GM18907 (cell line): ENCODE measurements around the gene COL4A6.

ENCODE experiments used
- ATAC-seq: cut with Tn5 transposase; IDR thresholded peaks from one replicate; pipeline ENCODE4 v1.9.1; 2021; ENCODE audit warnings: mild to moderate bottlenecking, moderate library complexity; ENCODE audit not compliant: unreplicated experiment

COL4A6 gene

DNA sequence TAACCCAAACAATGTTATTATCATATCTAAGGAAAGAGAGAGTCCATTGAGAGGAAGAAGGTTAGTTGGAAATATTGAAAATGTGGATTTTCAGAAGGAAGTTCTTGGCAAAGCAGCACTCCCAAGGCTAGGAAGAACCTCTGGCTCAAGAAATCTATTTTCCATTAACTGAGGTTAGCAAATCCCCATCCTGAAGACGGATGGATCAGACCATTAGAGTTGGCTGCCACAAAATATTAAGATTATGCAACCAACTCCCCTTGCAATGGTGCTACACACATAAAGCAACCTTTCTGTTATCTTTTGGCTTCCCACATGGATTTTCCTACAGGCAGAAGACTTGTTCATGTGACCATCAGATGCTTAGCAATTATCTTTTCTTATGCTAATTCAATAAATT is 96.3 kb downstream of the COL4A6 start:
- ATAC-seq, result no peak

DNA sequence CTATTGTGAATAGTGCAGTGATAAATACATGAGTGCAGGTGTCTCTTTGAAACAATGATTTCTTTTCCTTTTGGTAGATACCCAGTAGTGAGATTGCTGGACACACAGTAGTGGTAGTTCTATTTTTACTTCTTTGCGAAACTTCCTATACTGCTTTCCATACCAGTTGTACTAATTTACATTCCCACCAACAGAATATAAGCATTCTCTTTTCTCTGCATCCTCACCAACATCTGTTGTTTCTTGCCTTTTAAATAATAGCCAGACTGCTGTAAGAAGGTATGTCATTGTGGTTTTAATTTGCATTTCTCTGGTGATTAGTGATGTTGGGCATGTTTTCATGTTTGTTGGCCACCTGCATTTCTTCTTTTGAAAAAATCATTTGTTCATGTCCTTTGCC is 105.9 kb downstream of the COL4A6 start:
- peak; percentile 71 for ATAC-seq

DNA sequence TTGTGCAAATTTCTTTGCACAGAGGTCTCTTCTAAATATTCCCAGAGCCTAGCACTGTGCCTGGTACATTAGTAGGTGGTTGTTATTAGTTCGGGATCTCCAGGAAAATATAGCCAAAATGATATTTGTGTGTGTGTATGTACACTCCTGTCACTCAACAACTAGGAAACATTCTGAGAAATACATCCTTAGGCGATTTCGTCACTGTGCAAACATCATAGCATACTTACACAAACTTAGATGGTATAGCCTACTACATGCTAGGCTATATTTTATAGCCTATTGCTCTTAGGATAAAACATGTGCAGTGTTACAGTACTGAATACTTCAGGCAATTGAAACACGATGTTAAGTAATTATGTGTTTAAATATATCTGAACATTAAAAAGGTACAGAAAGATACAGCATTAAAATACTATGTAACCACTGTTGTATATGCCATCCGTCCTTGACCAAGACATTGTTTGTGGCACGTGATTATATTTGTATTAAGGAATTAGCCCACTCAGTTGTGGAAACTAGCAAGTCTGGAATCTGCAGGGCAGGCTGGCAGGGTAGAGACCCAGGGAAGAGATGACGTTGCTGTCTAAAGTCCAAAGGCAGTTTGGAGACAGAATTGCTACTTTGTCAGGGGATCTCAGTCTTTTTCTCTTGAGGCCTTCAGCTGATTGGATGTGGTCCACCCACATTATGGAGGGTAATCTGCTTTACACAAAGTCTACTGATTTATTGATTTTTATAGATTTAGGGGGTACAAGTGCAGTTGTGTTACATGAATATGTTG is 106.9 kb downstream of the COL4A6 start:
- no peak for ATAC-seq

DNA sequence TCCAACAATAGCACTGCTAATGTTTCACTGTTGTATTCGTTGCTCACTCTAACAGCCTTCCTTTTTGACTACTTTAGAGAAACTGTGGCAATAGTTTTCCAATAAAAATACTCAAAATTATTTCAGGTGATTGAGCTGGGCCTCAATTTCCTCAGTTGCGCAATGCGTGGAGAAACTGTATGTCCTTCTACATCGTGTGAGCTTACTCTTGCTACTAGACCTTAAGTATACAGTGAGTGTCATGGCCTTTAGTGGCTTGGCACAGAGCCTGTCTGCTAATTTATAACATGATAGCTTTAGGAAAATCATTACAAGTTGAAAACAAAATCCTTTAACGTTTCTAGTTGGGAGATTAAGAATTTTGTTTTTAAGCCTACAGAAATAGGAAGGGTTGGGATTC is 114.5 kb downstream of the COL4A6 start:
- no peak for ATAC-seq

DNA sequence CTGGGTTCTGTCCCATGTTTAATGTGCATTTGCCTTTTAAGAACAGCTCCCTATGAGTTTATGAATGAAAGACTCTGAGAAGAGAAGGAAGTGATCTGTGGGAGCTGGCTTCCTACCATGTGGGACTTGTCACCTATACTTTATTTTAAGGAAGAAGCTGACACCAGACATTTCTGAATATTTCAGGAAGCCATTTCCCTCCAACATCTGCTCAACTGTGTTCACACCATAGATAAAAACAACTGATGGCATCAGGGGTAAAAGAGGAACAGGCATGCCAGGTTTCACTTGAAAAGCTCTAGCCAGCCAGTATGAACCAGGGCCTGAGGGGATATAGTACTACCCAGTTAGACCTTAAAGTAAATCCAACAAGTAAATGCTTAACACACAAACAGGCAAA is 116.0 kb downstream of the COL4A6 start:
- ATAC-seq, result no peak

DNA sequence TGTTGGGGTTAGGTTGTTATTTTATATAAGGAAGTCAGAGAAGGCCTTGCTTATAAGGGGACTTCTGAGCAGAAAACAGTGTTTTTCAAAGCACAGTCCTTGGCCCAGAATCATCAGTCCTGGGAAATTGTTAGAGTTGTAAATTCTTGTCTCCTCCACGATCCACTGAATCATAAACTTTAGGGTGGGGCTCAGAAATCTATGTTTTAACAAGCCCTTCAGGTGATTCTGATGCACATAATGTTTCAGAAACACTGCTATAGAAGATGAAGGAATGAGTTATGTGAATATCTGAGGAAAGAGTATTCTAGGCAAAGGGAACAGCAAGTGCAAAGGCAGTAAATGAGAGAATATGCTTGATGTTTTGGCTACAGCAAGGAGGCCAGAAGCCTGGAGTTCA is 121.8 kb downstream of the COL4A6 start:
- ATAC-seq, result no peak

DNA sequence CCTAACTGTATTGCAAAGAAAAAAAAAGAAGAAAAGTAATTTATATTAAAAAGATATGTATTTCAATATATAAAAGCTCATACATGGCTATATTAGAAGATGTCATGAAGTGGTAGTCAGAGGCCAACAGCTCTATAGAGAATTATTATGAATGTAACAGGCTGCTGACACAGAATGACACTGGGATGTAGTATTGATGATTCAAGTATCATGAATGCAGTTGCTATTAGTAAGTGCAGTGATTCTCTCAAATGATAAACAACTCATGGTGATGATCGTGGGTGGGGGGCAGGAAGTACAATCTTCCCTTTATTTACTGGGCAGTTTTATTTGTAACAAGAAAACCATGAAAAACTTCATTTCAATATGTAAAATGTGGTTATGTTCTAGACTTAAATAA is 124.6 kb downstream of the COL4A6 start:
- ATAC-seq, result no peak

DNA sequence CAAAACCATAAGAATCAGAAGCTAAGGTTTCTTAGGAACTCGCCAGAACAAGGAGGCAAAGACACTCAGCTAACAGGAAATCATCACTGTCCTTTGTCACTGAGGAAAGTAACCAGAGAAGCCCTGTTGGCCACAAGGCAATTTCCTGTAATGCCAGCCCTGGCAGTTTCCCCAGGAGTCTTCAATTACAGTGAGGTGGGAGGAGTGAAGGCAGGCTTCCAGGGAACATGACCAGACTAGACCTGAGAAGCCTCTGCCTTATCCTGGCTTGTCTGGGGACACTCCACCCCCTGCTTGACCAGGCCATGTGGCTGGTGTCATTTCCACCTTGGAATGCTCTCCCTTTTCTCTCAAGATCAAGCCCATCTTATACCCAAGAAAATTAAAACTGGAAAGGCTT is 125.3 kb downstream of the COL4A6 start:
- ATAC-seq, result no peak

DNA sequence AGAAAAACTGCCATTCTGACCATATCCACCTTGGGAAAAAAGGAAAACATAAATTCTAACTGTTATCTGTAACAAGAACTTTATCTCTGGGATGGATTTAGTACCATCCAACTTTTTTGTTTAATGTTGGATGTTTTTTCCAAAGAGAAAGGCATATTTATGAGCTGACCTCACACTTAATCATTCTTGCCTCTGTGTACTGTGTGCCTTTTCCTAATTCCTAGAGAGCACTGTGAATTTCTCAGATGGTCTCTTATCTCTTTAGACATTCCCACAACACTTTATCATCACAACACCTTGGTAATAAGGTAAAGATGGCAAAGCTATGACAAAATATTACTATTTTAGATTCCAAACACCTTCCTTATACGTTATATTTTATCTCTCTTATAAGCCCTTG is 126.2 kb downstream of the COL4A6 start:
- no peak for ATAC-seq

DNA sequence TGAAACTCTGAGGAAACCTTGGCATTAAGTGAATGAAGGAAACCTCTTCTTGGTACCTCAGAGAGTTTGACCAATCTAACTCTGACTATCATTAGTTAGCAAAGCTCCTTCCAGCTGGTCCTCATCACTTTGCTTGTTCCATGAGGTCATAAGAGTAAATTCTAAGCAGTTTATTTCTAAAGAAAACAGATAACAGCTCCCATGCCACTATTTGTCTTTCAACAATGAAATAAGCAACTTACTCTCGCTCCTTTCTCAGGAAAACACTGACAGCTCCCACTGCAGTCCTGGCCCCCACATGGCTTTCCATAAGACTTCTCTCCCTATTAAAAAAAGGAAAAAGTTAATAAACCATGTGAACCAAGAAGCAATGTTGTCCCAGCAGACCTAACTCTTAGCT is 127.7 kb downstream of the COL4A6 start:
- no peak for ATAC-seq

DNA sequence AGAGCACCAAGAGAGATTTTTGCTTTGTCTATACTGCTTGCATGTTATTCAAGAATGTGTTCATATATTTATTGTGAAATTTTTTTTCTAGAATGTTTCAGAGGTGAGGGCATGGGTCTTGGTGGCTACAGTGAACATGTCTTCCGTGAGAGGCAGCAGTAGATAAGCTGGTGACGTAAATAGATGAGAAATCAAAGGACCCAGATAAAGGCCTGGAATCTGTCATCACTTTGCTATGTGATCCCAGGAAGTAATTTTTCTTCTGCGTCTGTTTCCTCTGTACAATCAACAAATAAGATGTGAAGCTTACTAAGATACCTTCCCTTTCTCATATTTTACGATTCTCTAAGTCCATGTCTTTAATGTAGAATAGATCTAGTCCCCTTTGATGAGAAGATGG is 129.1 kb downstream of the COL4A6 start:
- ATAC-seq, result no peak

DNA sequence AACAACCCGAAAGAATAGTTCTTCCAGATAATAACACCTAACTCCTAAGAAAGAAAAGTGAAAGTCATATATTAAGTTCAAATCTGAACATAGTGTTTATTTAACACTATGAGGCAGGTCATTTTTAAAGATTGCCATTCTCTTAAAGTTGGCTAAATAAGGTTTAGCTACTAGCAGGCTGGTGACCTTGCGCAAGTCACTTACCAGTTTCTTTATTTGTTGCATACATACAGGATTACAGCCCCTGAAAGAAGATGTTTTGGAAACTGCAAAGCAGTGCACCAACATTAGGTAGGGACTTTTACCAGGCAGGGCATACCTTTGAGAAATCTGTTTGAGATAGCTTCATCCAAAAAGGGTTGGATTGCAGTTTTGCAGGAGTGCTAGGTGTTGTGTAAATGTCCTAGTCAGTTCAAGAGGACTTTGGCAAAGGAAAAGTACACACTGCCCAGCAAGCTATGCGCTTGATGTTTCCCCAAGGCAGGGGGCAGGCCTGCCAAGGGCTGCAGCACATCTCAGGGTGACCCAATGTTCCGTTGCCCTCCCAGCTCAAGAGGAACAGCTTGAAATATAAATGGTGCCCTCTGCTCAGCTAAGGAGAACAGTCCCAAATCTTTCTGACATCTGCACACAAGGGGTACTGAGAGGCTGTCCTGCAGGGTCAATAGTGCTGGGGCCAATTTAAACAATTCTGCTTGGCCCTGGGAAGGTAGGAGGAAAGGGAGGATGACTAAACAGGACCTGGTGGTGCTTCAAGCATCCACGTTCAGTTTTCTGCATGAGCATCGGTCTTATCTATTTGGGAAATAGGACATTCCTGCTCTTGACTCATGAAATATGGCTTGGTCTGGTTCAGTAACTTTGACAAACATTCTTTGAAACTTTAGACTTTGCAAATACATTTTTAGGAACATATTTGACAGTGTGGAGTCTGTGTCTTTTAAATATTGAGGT is 130.8 kb downstream of the COL4A6 start:
- ATAC-seq, result no peak

DNA sequence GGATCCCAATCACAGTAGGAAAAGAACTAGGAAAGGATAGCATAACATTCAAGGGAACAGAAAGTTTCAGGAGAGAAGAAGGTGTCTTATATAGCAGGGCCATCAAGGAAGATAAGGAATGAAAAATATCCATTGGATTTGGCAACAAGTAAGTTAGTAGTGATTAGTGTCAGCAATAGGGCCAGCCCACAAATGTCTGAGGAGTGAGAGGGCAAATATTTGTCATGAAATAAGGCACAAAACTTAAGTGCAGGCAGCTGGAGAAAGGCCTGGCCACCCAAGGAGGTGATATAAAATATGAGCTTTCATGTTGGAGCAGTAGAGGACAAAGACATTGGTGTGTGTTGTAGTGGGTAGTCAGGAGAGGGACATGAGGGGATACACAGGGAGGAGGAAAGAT is 132.1 kb downstream of the COL4A6 start:
- no peak for ATAC-seq

DNA sequence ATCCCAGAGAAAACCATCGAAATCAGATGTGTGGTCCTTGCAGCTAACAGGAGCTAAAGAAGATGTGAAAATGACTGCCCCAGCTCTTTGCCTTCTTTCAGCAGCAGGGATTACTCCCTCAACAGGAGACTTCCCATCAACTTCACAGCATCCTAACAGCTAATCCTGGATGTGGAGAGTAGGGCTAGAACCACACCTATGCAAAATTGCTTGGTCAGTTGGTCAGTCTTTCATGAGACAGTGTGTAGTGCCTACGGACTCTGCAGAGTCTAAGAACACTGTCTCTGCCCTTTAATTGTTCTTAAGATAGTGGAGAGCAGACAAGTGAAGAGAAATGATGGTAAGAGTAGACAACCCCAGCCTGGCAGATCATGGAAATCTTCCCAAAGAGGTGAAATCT is 133.5 kb downstream of the COL4A6 start:
- ATAC-seq, result no peak

DNA sequence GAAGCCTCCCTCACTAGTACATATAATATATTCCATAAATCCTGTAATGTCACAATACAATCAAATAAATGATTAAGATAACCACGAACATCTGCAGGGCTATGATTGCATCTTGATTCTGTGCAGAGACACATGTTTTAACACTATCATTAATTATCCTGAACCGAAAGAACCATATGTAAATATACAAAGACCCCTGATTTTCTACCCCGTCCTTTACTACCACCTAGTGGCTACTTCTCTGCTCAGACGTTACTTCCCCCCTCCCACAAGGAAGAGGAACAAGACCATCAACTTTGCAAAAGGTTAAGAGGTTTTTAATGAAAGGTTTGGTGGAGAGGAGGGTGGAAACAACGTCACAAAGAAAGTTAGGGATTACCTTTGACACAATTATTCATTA is 134.0 kb downstream of the COL4A6 start:
- ATAC-seq, result peak; percentile 64

DNA sequence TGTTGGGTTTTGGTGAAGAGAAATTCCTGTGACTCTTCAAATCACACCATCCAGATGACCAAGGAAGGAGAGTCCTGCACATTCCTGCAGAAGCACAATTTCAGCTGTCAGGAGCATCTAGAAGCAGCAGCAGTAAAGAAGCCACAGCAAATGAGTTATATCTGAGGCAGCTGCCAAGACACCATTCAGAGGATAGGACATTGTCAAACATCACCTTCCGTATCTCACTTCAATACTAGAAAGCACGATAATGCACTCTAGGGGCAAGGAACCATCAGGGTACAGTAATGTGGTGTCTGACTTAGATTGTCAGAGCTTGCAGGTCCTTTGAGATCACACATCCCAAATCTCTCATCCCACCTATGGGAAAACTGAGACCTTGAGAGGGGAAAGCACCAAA is 134.5 kb downstream of the COL4A6 start:
- no peak for ATAC-seq

DNA sequence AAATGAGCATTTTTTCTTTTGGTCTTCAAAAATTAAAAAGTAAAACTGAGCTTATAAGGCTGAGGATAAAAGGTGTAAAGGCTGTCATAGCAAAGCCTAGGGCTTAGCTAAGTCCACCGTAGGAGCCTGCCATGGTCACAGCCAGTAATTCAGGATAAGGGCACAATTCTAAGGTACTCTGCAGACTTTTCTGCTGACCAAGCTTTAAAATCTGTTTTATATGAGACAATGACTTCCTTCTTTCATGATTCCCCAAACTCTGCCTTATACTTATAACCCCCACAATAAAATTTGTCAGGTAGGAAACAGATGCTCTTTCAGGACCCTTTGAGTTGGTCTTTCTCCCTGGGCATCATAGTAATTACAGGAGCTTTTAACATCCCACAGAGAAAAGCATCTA is 138.5 kb downstream of the COL4A6 start:
- peak; percentile 12 for ATAC-seq

DNA sequence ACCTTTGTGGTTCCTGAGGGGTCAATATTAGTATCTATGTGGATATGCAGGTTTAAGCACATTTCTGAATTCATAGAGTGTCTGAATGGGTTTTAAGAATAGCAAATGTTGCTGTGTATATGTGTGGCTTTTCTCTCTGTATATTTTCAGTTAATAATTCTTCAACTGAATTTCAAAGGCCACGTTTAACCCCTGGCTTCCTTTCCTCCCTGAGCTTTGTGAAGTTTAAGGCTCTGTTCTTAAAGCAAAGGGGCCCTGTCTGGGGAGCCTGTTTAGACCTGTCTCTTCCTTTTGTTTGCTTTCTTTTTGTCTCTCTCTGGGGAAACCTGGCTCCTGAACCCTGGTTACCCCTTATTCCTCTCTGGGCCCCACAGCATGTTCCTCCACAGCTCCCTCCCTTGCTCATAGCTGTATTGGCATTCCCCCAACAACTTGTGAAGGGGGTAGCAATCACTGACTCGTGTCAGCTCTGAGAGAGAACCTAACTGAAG is 139.1 kb downstream of the COL4A6 start:
- peak; percentile 79 for ATAC-seq

DNA sequence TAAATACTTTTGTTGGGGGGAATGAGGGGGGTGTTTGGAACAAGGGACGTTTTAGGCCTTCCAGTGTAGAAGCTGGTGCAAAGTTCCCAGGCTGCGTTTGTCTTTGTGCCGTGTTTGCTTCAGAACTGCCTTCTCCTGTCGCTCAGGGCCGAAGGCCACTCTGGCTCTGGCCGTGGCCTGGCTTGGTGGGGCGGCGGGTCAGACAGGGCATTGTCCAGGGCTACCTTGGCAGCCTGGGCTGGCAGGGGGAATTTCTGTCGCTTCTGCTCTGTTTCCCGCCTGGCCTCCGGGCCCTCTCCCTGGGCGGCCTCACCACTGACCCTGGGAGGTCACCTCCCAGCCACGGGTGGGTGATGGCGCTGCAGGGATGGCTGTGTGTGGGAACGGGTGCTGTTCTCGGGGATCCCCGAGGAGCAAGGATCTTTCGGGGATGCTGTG is 140.0 kb downstream of the COL4A6 start:
- no peak for ATAC-seq

DNA sequence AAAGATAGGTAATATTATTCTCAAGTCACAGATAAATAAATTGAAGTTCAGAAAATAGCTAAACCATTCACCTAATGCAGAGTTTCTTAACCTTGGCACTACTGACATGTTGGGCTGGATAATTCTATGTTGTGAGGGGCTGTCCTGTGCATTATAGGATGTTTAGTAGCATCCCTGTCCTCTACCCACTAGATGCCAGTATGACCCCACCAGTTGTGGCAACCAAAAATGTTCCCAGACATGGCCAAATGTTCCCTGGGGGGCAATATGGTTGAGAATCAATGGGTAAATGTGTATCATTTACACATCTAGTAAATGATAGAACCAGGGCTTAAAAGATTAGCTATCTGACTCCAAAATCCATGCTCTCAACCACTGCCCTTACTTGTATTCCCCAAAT is 140.9 kb downstream of the COL4A6 start:
- ATAC-seq, result no peak

DNA sequence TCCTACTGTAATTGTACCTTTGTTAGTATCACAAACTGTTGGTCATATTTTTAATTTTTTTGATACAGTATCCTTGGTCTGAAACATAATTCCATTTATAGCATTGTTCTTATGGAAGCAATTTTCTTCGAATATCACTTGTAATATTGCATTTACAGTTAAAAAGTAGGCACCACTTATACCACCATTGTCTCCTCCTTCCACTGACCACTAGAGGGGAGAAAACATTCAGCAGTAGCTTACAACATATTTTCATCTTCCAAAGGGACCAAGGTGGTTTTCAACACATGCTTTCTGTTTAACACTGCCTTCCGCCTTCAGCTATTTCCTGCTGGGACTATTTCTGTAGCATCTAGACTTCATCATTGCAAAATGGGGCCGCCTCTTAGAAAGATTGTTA is 146.2 kb downstream of the COL4A6 start:
- no peak for ATAC-seq

DNA sequence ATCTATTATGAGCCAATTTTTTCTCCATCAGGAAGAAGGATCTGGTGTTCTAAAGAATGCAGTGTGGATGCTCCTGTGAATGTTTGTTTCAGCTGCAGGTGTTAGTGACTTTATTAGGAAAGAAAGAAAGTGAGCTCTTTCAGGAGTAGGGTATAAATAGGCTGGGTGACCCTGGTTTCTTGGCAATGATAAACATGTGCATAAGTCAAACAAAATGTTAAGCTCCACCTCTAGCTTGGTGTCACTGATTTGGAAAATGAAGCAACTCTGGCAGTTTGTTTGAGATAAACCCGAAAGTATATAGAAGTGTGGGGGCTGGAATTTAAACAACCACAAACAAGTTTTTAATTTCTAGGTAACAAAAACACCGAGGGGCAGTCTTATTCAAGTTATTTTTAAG is 152.3 kb downstream of the COL4A6 start:
- no peak for ATAC-seq
